Neural progenitor cell (in vitro differentiated cells): ENCODE data around the gene CNOT1. TPM values are rescaled to one million over a fixed set of nuclear protein-coding genes. Genes with fewer than 3 reads are reported as not detected.

ENCODE experiments used
- DNase-seq: peaks from one replicate; pipeline ENCODE4 v3.0.0-alpha.2; 2016; ENCODE audit warnings: low spot score
- H2AFZ ChIP-seq: fragments of 200-600 bp; sonication (generic); replicated peaks from 2 replicates; pipeline ENCODE4 v1.6.1; 2016; ENCODE audit warnings: antibody characterized with exemption
- H3F3A ChIP-seq: fragments of 200-600 bp; sonication (generic); 2 replicates; pipeline ENCODE4 v1.6.1; 2016; ENCODE audit warnings: antibody characterized with exemption, low read depth
- H3K27ac ChIP-seq: fragments of 200-600 bp; sonication (generic); 2 replicates; pipeline ENCODE4 v1.5.1; 2016; ENCODE audit warnings: mild to moderate bottlenecking
- H3K27me3 ChIP-seq: fragments of 200-600 bp; sonication (generic); 2 replicates; pipeline ENCODE4 v1.6.1; 2016; ENCODE audit warnings: mild to moderate bottlenecking, moderate library complexity
- H3K36me3 ChIP-seq: fragments of 200-600 bp; sonication (generic); 2 replicates; pipeline ENCODE4 v1.5.1; 2016
- H3K4me1 ChIP-seq: fragments of 200-600 bp; sonication (generic); 2 replicates; pipeline ENCODE4 v1.6.1; 2016; ENCODE audit warnings: mixed run types
- H3K4me2 ChIP-seq: fragments of 200-600 bp; sonication (generic); 2 replicates; pipeline ENCODE4 v1.6.1; 2016
- H3K4me3 ChIP-seq: fragments of 200-600 bp; sonication (generic); 2 replicates; pipeline ENCODE4 v1.5.1; 2016
- H3K79me2 ChIP-seq: fragments of 200-600 bp; sonication (generic); 2 replicates; pipeline ENCODE4 v1.6.1; 2016; ENCODE audit warnings: low read depth
- H3K9ac ChIP-seq: fragments of 200-600 bp; sonication (generic); 2 replicates; pipeline ENCODE4 v1.6.1; 2016
- H3K9me3 ChIP-seq: fragments of 200-600 bp; sonication (generic); 2 replicates; pipeline ENCODE4 v1.5.1; 2016; ENCODE audit warnings: low read depth
- H4K20me1 ChIP-seq: fragments of 200-600 bp; sonication (generic); 2 replicates; pipeline ENCODE4 v1.6.1; 2016; ENCODE audit warnings: low read depth
- H3K27ac Mint-ChIP-seq: 3 replicates; pipeline ENCODE4 v1.8.0; 2021; ENCODE audit warnings: mixed read lengths
- H3K27me3 Mint-ChIP-seq: 2 replicates; pipeline ENCODE4 v1.8.0; 2022; ENCODE audit warnings: low read depth, mild to moderate bottlenecking, inconsistent platforms, moderate library complexity, mixed read lengths; ENCODE audit not compliant: insufficient read depth
- H3K36me3 Mint-ChIP-seq: 3 replicates; pipeline ENCODE4 v1.8.0; 2021; ENCODE audit warnings: mixed read lengths
- H3K4me1 Mint-ChIP-seq: 3 replicates; pipeline ENCODE4 v1.8.0; 2021; ENCODE audit warnings: mixed read lengths
- H3K4me3 Mint-ChIP-seq: 3 replicates; pipeline ENCODE4 v1.8.0; 2021; ENCODE audit warnings: mild to moderate bottlenecking, moderate library complexity, mixed read lengths
- H3K9me3 Mint-ChIP-seq: 3 replicates; pipeline ENCODE4 v1.8.0; 2020; ENCODE audit warnings: mixed read lengths
- CTCF ChIP-seq: fragments of 200-600 bp; sonication (generic); IDR thresholded peaks from 2 replicates; pipeline ENCODE4 v1.5.1; 2017; ENCODE audit warnings: antibody characterized with exemption, mild to moderate bottlenecking
- EZH2 ChIP-seq: fragments of 200-600 bp; sonication (generic); IDR thresholded peaks from 2 replicates; pipeline ENCODE4 v1.6.1; 2017; ENCODE audit warnings: antibody characterized with exemption, mild to moderate bottlenecking, moderate library complexity
- EZH2phosphoT487 ChIP-seq: fragments of 200-600 bp; sonication (generic); IDR thresholded peaks from 2 replicates; pipeline ENCODE4 v1.6.1; 2017; ENCODE audit warnings: antibody characterized with exemption
- total RNA-seq: library from RNA; depleted of rRNA; stranded (reverse); fragments of >200 nt; gene quantifications from 2 replicates; pipeline ENCODE4 v1.2.3, GENCODE V29; 2015; ENCODE audit warnings: low replicate concordance

Gene CNOT1
- total RNA-seq, 1 donor from 2014 or later, result 241 TPM

DNA sequence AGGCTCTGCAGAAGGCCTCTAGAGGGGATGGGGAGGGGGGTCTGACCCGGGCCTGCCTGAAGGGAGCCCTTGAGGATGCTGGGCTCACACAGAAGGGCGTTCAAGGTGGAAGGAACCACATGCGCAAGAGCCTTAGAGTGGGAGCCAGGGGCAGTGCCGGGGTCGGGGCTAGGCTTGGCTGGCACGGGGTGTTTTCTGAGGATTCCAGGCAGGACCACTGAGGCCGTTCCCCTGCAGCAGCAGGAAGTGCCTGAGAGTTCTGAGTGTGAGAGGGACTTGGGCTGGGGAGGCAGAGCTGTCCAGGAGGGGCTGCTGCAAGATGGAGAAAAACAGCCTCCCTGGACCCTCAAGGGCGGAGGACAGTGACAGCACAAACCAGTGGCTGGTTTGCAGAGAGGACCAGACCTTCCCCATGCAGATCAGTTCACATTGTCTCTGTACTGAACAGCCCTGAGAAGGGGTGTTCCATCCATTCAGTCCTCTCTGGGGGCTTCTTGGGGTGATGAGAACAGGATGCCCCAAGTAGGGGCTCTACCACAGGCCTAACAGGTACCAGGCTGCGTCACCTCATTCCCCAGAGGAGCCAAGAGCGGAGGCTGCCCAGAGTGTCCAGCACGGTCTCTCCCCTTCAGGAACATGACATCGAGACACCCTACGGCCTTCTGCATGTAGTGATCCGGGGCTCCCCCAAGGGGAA lies 126.3 kb downstream of the CNOT1 start:
- TF ChIP-seq CTCF (no peak), EZH2phosphoT487 (no peak), EZH2 (no peak)
- no peak for DNase-seq
- Mint-ChIP-seq H3K27me3 (peaks cover 5% of the 10 kb centered on the region), H3K9me3 (no peaks in the 10 kb centered on the region), H3K27ac (no peak overlapping the region), H3K36me3 (no peaks in the 10 kb centered on the region), H3K4me3 (no peak overlapping the region), H3K4me1 (peaks cover 12% of the 10 kb centered on the region)
- Histone ChIP-seq H3K4me2 (no peak overlapping the region), H3K27ac (no peak overlapping the region), H3K27me3 (peaks cover 25% of the 10 kb centered on the region), H3K9me3 (no peaks in the 10 kb centered on the region), H3K36me3 (no peaks in the 10 kb centered on the region), H2AFZ (no peak overlapping the region), H4K20me1 (no peaks in the 10 kb centered on the region), H3K79me2 (no peaks in the 10 kb centered on the region), H3K9ac (no peak overlapping the region), H3K4me3 (no peak overlapping the region), H3K4me1 (peaks cover 10% of the 10 kb centered on the region), H3F3A (no peaks in the 10 kb centered on the region)

DNA sequence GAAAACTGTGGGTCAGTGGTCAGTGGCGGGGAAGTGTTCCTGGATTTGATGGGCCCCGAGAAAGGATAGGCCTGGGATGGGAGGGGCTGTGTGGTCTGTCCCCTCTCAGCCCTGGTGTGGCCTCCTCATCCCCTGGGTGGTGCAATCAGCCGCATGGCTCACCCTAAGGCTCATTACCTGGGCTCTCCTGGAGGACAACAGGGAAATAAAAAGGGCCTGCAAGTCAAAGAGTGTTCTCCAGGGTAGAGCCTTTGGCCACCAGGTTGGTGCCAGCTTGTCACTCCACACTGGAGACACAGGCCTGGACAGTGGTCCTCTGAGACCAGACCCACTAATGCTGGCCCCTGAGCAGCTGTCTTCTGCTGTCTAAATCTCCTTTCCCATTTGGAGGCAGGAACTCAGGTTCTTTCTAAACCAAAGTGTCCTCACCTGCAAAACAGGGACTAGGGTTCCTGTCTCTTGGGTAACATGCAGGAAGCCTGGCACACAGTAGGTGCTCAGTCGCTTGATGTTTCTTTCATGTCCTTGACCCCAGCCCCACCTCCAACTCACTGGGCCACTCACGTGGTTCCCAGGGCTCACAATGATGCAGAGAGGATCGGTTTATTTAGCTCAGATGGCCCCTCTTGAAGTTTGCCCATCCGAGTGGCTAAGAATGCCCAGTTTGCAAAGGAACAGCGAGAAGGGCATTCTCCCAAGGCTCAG lies 127.3 kb downstream of the CNOT1 start:
- no peaks in the 10 kb centered on the region for H3F3A ChIP-seq
- Mint-ChIP-seq H3K27me3 (peaks cover 3% of the 10 kb centered on the region), H3K27ac (no peak overlapping the region), H3K9me3 (no peaks in the 10 kb centered on the region), H3K36me3 (no peaks in the 10 kb centered on the region), H3K4me3 (peak overlapping the region; percentile 88), H3K4me1 (peaks cover 21% of the 10 kb centered on the region)
- no peak overlapping the region for H2AFZ ChIP-seq
- H3K27me3 ChIP-seq, result peaks cover 25% of the 10 kb centered on the region
- no peak overlapping the region for H3K4me3 ChIP-seq
- no peaks in the 10 kb centered on the region for H4K20me1 ChIP-seq
- H3K9me3 ChIP-seq, result no peaks in the 10 kb centered on the region
- no peak for DNase-seq
- H3K79me2 ChIP-seq, result no peaks in the 10 kb centered on the region
- no peak overlapping the region for H3K9ac ChIP-seq
- H3K4me2 ChIP-seq, result no peak overlapping the region
- H3K27ac ChIP-seq, result no peak overlapping the region
- no peaks in the 10 kb centered on the region for H3K36me3 ChIP-seq
- peaks cover 10% of the 10 kb centered on the region for H3K4me1 ChIP-seq
- TF ChIP-seq EZH2 (no peak), CTCF (no peak), EZH2phosphoT487 (no peak)

GRCh38 chr16:58501242-58502131 lies 128.1 kb downstream of the CNOT1 start:
- peak overlapping the region; percentile 45 for H2AFZ ChIP-seq
- H3K36me3 Mint-ChIP-seq, result no peaks in the 10 kb centered on the region
- peaks cover 7% of the 10 kb centered on the region for H3K27me3 Mint-ChIP-seq
- peak overlapping the region; percentile 28 for H3K9ac ChIP-seq
- no peaks in the 10 kb centered on the region for H3K79me2 ChIP-seq
- H3K4me1 ChIP-seq, result peaks cover 13% of the 10 kb centered on the region
- H3K4me2 ChIP-seq, result peak overlapping the region; percentile 89
- H4K20me1 ChIP-seq, result no peaks in the 10 kb centered on the region
- peak overlapping the region; percentile 87 for H3K27ac Mint-ChIP-seq
- H3K4me3 ChIP-seq, result peak overlapping the region; percentile 56
- no peaks in the 10 kb centered on the region for H3K36me3 ChIP-seq
- H3K9me3 Mint-ChIP-seq, result no peaks in the 10 kb centered on the region
- TF ChIP-seq EZH2phosphoT487, result no peak
- no peak for TF ChIP-seq CTCF
- TF ChIP-seq EZH2, result no peak
- DNase-seq, result peak; percentile 87
- peaks cover 25% of the 10 kb centered on the region for H3K27me3 ChIP-seq
- H3K4me1 Mint-ChIP-seq, result peaks cover 28% of the 10 kb centered on the region
- no peak overlapping the region for H3K27ac ChIP-seq
- H3K9me3 ChIP-seq, result no peaks in the 10 kb centered on the region
- peaks cover 5% of the 10 kb centered on the region for H3F3A ChIP-seq
- H3K4me3 Mint-ChIP-seq, result peak overlapping the region; percentile 88
